AML-193 (cell line): ENCODE data around the gene ACSS1.
A peak's percentile ranks its signal among the peaks of the same experiment; 100 is the strongest.

Source experiments
- DNase-seq, 2 experiments: peaks; one replicate each; lab custom pipeline; 2025; lab: John Stamatoyannopoulos, UW

Gene ACSS1

DNA sequence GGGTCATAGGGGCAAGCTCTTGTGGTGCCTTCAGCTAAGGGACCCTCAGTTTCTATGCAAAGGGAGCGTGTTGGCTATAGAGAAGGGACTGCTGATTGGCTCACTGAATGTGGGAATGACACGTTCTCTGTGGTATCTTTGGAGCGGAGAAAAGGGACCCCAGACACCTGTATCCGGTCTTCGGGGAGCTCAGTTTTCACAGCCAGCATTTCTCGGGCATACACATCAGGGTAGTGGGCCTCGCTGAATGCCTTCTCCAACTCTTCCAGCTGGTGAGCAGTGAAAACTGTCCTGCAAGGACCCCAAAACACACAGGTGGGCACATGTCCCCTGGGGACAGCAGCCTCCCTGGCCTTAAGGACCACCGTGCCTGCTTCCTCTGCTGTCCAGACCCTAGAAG, 20.7 kb upstream of the ACSS1 start:
- no peak for DNase-seq

GRCh38 chr20:25077610-25078169, 19.8 kb upstream of the ACSS1 start:
- no peak for DNase-seq

DNA sequence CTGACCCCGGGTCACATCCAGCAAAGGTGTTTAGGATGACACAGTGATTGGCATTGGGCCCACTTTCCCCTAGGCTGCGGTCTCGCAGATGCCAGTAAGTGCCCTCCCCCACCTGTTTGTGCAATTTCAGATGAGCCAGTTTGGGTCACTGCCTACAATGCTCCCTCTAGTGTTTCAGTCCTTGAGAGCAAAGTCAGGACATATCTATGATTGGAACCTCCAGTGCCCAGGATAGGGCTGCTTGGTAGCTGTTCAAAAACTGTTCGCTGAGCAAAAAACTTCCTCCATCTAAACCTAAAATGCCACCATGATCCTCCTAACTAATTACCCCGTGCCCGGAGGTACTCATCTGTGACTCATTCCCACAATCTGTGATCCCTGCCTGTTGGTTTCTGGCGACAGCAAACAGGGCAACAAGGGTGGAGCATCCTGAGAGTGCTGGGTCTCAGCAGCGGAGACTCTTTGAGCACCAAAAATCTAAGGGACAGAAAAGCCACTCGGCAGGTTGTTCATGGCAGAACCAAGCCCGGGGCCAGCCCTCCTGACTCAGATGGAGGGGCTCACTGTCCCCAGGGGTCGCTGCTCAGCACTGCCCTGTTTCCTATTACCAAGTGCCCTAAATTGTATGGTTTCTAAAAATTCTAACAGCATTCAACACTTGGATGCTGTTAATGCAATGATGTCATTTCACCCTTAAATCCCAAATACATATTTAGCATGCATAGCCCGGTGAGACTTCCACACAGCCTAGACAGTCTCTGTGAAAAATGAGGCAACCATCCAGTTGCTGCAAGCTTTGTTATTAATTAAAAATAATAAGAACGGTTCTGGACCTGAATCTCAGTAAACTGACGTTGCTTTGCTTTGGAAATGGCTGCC, 19.0 kb upstream of the ACSS1 start:
- peak; percentile 29 to 60 for DNase-seq

- DNase-seq = no peak
Observed at GRCh38 chr20:25076201-25076600, 18.3 kb upstream of the ACSS1 start.

DNA sequence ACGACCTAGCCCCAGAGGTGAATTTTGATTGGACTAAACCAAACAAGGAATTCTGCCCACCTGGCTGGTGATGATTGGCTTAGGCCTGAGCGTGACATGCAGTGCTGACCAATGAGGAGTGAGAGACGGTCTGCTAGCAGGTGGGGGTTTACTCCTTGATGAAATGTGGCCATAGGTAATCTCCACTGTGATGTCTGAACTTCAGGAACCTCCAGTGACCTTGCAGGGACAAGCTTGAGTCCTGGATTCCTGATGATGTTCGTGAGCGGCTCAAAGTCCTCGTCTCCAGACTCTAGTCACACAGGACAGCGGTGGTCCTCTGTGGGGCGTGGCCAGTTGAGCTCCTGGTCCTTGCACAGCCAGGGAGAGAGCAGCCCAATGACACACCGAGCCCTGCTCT, 15.6 kb upstream of the ACSS1 start:
- no peak for DNase-seq

GRCh38 chr20:25072226-25072811, 14.4 kb upstream of the ACSS1 start:
- DNase-seq = no peak

DNA sequence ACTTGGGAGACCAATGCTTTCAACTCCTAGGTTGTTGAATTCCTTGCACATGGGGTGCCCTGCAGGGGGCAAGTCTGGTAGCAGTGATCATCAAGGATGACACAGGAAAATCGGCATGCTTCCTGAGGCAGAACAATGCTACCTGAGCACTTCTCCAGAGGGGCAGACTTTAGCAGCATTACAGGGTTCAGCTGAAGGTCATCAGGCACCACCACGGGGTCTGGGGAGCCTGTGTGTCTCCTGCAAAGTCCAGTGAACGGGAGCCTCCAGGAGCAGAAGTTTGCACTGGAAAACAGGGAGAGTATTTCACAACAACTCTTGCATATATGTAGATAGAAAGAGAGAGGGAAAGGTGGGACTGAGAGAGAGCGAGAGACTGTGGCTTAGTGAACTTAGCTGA, 13.8 kb upstream of the ACSS1 start:
- DNase-seq = no peak

GRCh38 chr20:25070821-25071473, 13.0 kb upstream of the ACSS1 start:
- no peak for DNase-seq

GRCh38 chr20:25067102-25067987, 9.4 kb upstream of the ACSS1 start:
- no peak for DNase-seq

DNA sequence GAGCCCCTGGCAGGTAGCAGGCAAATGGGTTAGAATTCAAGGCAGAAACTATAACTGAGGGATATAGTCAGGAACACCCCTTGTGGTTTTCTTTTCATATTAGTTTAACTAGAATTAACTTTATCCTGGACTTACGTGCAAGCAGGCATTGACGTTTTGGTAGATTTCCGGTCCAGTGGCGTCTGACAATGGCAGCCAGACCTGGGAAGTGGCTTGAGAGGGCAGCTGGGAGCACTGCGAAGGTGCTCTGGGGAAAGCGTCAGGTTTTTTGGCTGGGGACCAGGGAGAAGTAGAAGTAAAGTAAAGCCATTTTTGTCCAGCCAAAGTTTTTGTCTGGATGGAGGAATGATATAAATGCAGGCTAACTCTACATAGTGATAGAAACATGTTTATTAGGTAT, 8.4 kb upstream of the ACSS1 start:
- no peak for DNase-seq

- DNase-seq = peak; percentile 68 to 69
Observed at GRCh38 chr20:25065625-25066338, 7.8 kb upstream of the ACSS1 start.

DNA sequence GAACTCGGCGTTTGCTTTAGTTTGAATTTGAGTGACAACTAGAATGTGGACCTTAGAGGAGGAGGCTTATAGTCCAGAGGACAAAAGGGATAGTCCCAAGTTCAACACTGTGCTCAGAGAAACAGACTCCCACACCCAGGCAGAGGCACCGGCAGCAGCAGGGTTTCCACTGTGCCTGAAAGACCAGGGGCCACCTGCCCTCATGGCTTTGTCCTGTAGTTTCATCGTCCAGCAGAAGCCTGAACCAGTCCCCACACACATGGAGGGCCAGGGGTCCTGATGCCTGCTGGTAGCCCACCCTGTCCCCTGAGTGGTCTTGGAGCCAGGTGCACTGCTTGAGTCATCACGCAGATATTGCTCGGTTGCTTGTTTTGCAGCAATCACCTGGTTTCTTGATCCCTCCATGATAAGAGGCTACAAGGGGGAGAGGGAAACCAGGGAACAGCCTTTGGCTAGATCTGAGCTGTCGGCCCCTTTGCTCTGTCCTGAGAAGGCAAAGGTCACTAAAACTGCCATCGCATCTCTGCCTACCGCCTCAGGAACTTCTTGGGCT, 7.2 kb upstream of the ACSS1 start:
- DNase-seq = no peak

- no peak for DNase-seq
Observed at GRCh38 chr20:25064561-25065071, 6.7 kb upstream of the ACSS1 start.

DNA sequence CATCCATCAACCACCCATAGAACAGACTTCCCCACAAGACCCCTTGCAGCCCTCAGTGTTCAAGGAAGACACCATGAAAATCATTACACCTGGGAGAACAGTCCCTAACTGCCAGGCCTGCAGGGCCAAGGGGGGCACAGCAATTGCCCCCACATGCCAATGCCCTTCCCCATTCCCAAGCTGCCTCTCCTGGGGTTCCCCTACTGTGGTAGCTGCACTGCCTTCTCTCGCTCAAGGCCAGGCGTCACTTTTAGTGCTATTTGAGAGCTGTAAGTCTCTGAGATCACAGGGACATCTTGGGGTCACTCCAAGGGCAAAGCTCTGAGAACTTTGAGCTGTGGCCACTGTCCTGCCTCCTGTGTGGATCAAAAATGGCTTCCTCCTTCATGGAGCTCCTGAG, 6.0 kb upstream of the ACSS1 start:
- no peak for DNase-seq

DNA sequence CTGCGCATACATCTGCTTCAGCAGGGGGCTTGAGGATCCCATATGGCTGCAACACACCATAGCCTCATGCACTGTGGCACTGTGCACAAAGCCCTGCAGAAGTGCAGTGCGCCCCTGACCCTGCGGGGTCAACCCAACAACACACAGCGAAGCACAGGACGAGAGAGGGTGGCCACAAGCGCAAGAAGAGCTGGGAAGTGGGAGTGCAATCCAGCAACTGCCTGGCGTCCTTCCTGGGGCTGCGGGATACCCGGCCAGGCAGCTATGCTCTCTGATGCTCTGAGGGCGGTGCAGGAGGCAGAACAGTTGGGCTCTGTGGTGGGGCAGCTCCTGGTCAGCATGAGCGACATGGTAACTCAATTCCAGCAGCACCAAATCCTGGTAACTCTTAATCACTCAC, 5.6 kb upstream of the ACSS1 start:
- DNase-seq = no peak

DNA sequence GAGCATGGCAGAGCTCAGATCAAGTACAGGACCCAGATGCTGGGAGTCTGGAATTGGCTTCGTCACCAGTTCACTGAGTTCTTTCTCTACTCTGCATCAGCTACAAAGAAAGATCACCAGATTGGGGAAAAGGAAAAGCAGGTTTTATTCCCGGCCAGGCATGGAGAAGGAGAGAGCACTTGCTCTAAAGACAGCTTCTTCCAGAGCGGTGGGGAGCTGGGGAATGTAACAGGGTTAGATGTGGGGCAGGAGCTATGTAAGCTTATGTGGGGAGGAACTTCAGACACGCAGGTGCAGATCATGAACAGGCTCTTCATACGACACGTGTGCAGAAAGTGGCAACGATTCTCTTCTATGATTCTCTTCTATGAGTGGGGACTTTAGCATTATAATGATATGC, 4.9 kb upstream of the ACSS1 start:
- no peak for DNase-seq

DNA sequence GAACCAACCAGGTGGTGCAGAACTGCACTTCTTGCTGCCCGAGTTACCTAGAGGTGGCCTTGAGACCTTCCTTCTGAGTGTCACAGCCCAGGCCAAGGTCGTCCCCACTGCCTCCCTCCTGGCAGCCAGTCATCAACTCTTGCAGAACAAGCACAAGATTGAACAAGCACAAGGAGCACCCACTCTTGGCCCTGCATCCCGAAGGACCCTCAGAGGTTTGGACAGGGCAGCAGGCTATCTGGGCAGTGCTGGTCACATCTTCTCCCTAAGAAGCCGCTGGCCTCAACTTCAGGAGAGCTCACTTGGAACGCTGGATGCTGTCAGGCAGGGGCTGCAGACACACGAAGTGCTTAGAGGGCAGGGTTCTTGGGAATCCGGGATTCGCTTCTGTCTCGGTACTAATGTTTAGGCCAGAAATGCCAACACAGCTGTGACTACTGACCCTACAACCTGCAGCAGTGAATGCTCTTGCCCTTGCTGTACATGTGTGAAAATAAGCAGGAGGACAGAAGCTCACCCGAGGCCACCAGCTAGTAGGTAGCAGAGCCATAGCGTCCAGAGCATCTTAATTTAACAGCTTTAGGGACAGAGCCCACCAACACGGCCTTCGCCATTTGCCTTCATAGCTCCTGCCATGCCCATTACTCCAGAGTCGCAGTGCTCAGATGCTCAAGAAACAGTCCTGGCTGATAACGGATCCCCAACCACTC, 4.0 kb upstream of the ACSS1 start:
- no peak for DNase-seq

GRCh38 chr20:25061103-25061799, 3.3 kb upstream of the ACSS1 start:
- no peak for DNase-seq

DNA sequence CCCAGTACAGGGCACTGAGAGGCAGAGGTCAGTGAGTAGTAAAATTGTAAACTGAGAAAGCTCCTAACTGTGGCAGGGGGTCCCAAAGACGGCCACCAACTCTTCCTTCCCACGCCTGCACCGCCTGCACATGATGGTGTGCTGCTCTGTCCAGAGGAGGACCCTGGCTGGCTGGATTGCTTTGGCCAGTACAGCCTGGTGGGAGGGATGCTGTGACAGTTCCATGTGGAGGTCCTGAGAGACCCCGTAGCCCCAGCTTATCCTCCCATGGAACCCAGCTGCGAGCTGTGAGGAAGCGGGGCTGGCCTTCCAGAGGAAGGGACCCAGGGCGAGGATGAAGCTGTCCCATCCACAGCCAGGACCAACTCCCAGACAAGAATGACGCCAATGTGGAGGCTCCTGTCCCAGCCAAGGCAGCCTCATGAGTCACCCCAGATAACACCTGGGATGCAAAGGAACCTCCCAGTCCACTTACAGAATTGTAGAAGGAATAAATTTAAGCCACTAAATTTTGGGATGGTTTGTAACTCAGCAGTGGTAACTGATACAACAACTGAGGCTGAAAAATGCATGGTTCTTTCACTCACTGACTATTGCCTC, 2.0 kb upstream of the ACSS1 start:
- no peak for DNase-seq
